Measurements from ENCODE around the gene QRICH1.

DNA sequence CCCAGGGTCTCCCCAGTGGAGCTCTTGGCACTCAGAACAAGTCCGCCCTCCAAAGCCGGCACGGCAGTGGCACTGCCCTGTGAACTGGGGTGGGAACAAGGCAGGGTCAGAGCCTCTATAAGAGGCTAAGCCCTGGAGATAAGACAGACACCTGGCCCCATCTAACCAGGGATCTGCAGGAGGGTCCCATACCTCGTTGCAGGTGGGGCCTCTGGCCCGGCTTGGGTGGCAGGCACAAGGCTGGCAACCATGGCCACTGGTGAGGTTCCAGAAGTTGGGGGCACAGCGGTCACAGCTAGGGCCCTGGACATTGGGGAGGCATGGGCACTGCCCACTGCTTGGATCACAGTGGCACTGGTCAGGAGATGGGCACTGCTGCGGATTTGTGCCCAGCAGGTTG is 30.3 kb upstream of the QRICH1 start:
- TF ChIP-seq, protein P1, sequence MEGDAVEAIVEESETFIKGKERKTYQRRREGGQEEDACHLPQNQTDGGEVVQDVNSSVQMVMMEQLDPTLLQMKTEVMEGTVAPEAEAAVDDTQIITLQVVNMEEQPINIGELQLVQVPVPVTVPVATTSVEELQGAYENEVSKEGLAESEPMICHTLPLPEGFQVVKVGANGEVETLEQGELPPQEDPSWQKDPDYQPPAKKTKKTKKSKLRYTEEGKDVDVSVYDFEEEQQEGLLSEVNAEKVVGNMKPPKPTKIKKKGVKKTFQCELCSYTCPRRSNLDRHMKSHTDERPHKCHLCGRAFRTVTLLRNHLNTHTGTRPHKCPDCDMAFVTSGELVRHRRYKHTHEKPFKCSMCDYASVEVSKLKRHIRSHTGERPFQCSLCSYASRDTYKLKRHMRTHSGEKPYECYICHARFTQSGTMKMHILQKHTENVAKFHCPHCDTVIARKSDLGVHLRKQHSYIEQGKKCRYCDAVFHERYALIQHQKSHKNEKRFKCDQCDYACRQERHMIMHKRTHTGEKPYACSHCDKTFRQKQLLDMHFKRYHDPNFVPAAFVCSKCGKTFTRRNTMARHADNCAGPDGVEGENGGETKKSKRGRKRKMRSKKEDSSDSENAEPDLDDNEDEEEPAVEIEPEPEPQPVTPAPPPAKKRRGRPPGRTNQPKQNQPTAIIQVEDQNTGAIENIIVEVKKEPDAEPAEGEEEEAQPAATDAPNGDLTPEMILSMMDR (conservative IDR thresholded peaks at IDR 0.05; ENCODE audit: low read length): no peak
- no peak for TF ChIP-seq EZH2phosphoT487 (IDR thresholded peaks at IDR 0.05; ENCODE audit: borderline replicate concordance, low read depth, low read length)
